GM10266 (cell line): ENCODE data around the gene WDR47.
"Not testable (repeated sequence)": the region's sequence is repeated elsewhere in the genome, so short reads cannot be mapped to it uniquely, and the experiment has no call there.

ENCODE experiments used
- DNase-seq: peaks from one replicate; pipeline ENCODE4 v3.0.0; 2012; ENCODE audit errors: extremely low spot score
- CTCF ChIP-seq: IDR thresholded peaks from 2 replicates; pipeline ENCODE4 v1.5.1; 2012; ENCODE audit warnings: mild to moderate bottlenecking, low read depth; ENCODE audit not compliant: control insufficient read depth, insufficient read depth; ENCODE audit errors: missing control alignments

Gene WDR47

GRCh38 chr1:109047339-109047738 is 5.4 kb upstream of the WDR47 start:
- no peak for DNase-seq
- no peak for TF ChIP-seq CTCF

DNA sequence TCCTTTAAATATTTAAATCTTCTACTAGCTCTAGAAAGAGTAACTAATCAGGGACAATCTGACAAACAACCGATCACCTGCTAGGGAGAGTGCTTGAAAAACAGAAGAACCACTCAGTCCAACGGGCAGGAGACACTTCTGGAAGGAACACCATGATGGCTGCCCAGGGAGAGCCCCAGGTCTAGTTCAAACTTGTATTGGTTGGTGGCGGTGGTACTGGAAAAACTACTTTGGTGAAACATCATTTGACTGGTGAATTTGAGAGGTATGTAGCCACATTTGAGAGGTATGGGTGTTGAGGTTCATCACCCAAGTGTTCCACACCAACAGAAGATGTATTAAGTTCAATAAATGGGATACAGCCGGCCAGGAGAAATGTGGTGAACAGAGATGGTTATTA is 4.8 kb upstream of the WDR47 start:
- TF ChIP-seq CTCF, result no peak
- DNase-seq, result no peak

DNA sequence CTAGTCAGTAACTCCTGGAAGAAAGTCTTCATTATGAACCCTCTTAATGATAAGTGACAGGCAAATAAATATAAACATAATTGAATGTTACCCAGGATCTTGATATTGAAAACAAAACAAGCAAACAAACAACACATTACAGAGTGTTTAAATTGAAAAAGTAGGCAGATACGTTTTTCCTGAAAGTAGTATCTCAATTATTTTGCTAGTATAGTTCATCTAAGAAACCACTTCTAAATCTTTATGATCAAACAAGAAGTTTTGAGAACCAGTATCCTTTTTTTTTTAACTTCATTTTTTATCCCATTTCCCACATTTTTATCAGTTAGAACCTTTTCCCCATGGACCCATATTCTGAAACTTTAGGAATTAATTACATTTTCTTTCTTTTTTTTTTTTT is 3.7 kb upstream of the WDR47 start:
- DNase-seq, result no peak
- no peak for TF ChIP-seq CTCF

DNA sequence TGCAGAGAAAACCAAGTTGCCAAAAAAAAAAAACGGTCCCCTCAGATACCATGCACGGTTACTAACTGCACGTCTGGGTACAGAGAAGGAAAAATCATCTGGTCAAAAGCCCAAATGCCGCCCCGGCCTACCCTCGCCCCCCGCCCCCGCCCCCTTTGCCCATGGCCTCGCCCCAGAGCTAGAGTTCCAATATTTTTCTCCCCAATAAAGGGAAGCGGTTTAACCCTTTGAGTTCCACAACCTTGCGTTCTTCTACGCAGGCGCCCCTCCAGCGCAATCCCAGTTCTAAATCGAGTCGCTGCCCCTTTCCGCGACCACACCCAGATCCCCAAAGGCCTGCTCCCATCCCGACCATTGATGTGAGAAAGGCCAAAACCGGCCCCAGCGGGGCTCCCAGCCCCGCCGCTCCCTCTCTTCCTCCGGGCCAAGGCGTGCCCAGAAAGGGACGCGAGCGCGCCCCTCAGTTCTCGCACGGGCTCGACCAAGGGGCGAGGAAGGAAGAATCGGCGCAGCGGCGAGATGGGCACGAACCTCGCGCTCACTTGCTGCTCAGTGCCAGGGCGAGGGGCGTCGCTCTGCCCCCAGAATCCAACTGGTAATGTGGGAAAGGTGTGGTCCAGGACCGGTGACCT is 797 bp downstream of the WDR47 start:
- no peak for DNase-seq
- no peak for TF ChIP-seq CTCF

GRCh38 chr1:109040627-109040988 is 1.3 kb downstream of the WDR47 start:
- no peak for TF ChIP-seq CTCF
- no peak for DNase-seq

- DNase-seq, result no peak
- no peak for TF ChIP-seq CTCF
Measured at GRCh38 chr1:109034382-109034781, 7.5 kb downstream of the WDR47 start.

DNA sequence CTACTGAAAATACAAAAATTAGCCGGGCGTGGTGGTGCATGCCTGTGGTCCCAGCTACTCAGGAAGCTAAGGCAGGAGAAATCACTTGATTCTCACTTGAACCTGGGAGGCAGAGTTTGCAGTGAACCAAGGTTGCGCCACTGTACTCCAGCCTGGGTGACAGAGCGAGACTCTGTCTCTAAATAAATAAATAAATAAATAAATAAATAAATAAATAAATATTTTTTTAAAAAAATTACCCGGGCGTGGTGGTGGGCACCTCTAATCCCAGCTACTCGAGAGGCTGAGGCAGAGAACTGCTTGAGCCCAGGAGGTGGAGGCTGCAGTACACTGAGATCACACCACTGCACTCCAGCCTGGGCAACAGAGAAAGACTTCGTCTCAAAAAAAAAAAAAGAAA is 12.4 kb downstream of the WDR47 start:
- DNase-seq, result not testable (repeated sequence)

DNA sequence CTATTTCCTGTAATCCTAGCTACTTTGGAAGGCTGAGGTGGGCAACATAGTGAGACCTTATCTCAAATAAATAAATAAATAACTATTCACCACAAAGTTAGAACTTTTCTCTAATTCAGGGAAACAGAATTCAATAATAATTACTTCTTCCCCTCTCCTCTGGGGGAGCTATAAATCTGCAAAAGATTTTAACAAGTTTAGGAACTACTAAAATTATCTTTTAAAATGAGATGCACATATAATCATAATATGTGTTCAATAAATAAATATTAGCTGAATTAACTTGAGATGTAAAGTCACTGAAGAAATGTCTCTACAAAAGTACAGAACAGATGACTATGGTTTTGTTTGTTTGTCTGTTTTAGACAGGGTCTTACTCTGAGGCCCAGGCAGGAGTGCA is 14.1 kb downstream of the WDR47 start:
- no peak for DNase-seq
- no peak for TF ChIP-seq CTCF
